Naive thymus-derived CD4-positive, alpha-beta T cell (primary cell): ENCODE measurements around the gene SMARCC2. TPM values are rescaled to one million over a fixed set of nuclear protein-coding genes. Genes with fewer than 3 reads are reported as not detected.
A peak's percentile ranks its signal among the peaks of the same experiment; 100 is the strongest.

ENCODE experiments used
- ATAC-seq: fragments of 150-1000 bp; cut with Tn5 transposase; 2 replicates; pipeline ENCODE4 v1.10.0; 2021; ENCODE audit warnings: mild to moderate bottlenecking, moderate library complexity
- CTCF ChIA-PET: fragments of 350-600 bp; sonication (Branson Sonifier 250); formaldehyde crosslinking; loops from one replicate; lab custom pipeline; 2021; ENCODE audit warnings: antibody characterized with exemption; lab: Charles Lee
- POLR2A ChIA-PET: fragments of 350-600 bp; sonication (Branson Sonifier 250); formaldehyde crosslinking; loops from one replicate; lab custom pipeline; 2021; ENCODE audit warnings: antibody characterized with exemption, inconsistent platforms; lab: Charles Lee
- DNase-seq, 9 donors: peaks; one replicate each; pipeline versions ENCODE4 v3.0.0 to v3.0.0-alpha.2; 2020 to 2022; ENCODE audit warnings: mixed read lengths in 1 of 9
- H3K27ac ChIP-seq: one replicate; pipeline ENCODE4 v1.7.0; 2013; ENCODE audit warnings: mild to moderate bottlenecking, low read depth, low read length, moderate library complexity
- H3K27me3 ChIP-seq, 2 donors: one replicate each; pipeline ENCODE4 v1.7.0; 2013; ENCODE audit warnings: low read length in 2 of 2, mild to moderate bottlenecking in 2 of 2, moderate library complexity in 2 of 2; ENCODE audit not compliant: control insufficient read depth in 2 of 2, insufficient read depth in 2 of 2
- H3K36me3 ChIP-seq, 3 experiments: 1 replicate in 2 of 3; 2 replicates in 1 of 3; pipeline ENCODE4 v1.7.0; 2013; ENCODE audit warnings: low read length in 3 of 3, mild to moderate bottlenecking in 3 of 3, moderate library complexity in 1 of 3; ENCODE audit not compliant: insufficient read depth in 3 of 3, control insufficient read depth in 2 of 3
- H3K4me1 ChIP-seq, 2 donors: one replicate each; pipeline ENCODE4 v1.7.0; 2013; ENCODE audit warnings: low read length in 2 of 2, mild to moderate bottlenecking in 2 of 2, moderate library complexity in 1 of 2; ENCODE audit not compliant: control insufficient read depth in 2 of 2, insufficient read depth in 2 of 2
- H3K4me3 ChIP-seq: 2 replicates; pipeline ENCODE4 v1.7.0; 2013; ENCODE audit warnings: mild to moderate bottlenecking, low read length
- H3K9me3 ChIP-seq, 3 experiments: 1 replicate in 2 of 3; 2 replicates in 1 of 3; pipeline ENCODE4 v1.7.0; 2013; ENCODE audit warnings: low read length in 3 of 3; ENCODE audit not compliant: control insufficient read depth in 2 of 3
- H3K27ac Mint-ChIP-seq, 9 donors: one replicate each; pipeline ENCODE4 v1.8.0; 2020 to 2022; ENCODE audit warnings: mixed read lengths in 9 of 9, mild to moderate bottlenecking in 8 of 9, moderate library complexity in 5 of 9, inconsistent platforms in 2 of 9
- H3K27me3 Mint-ChIP-seq, 5 donors: one replicate each; pipeline ENCODE4 v1.8.0; 2021 to 2022; ENCODE audit warnings: mixed read lengths in 5 of 5, mild to moderate bottlenecking in 1 of 5
- H3K36me3 Mint-ChIP-seq, 5 donors: one replicate each; pipeline ENCODE4 v1.8.0; 2020 to 2022; ENCODE audit warnings: mixed read lengths in 5 of 5, mild to moderate bottlenecking in 3 of 5, inconsistent platforms in 1 of 5
- H3K4me1 Mint-ChIP-seq, 7 donors: one replicate each; pipeline ENCODE4 v1.8.0; 2020 to 2022; ENCODE audit warnings: mixed read lengths in 7 of 7, mild to moderate bottlenecking in 3 of 7, inconsistent platforms in 1 of 7
- H3K4me3 Mint-ChIP-seq, 10 donors: one replicate each; pipeline ENCODE4 v1.8.0; 2020 to 2022; ENCODE audit warnings: mild to moderate bottlenecking in 10 of 10, mixed read lengths in 10 of 10, moderate library complexity in 6 of 10, inconsistent platforms in 2 of 10
- H3K9me3 Mint-ChIP-seq, 11 donors: one replicate each; pipeline ENCODE4 v1.8.0; 2020 to 2022; ENCODE audit warnings: mixed read lengths in 11 of 11, mild to moderate bottlenecking in 4 of 11, inconsistent platforms in 1 of 11, moderate library complexity in 1 of 11
- intact Hi-C, 2 donors: fragments of 100-400 bp; cut with micrococcal nuclease; formaldehyde crosslinking; loops; one replicate each; pipeline ENCODE4 v1.15.1; 2023
- polyA plus RNA-seq, 2 donors: library from polyadenylated mRNA; unstranded; fragments of 300-500 nt; fragmentation: Illumina TruSeq; gene quantifications; one replicate each; pipeline ENCODE4 v1.2.3, GENCODE V29; 2021
- total RNA-seq, 6 experiments: library from RNA in 5 of 6; stranded (reverse) in 5 of 6; gene quantifications; 1 replicate in 5 of 6; 2 replicates in 1 of 6; pipeline ENCODE4 v1.2.3 and lab custom pipeline; 2021 to 2026

The SMARCC2 gene
- total and polyA plus RNA-seq, 7 experiments from 2014 or later, result 64.6 to 187 (median 131) TPM

DNA sequence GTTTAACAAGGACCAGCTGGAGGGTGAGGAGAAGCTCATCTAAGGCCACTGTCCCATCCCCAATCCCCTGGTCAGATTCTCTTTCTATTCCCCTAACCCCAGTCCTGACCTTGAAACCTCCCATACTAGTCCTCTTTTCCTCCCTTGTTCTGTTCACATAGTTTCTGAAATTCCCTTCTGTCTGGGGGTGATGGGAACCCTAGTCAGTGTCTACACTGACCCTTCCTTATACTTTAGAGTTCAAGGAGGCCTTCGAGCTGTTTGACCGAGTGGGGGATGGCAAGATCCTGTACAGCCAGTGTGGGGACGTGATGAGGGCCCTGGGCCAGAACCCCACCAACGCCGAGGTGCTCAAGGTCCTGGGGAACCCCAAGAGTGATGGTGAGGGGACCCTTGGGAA is 34.5 kb downstream of the SMARCC2 start:
- H3K4me3 ChIP-seq, result no peak overlapping the region
- peak overlapping the region in 2 of 9 donors; percentile 10 to 31 for H3K27ac Mint-ChIP-seq
- H3K36me3 ChIP-seq, result peaks cover 0 to 7% (median 0%) of the 10 kb centered on the region in 3 experiments
- H3K9me3 ChIP-seq, result no peaks in the 10 kb centered on the region
- DNase-seq (no peak), ATAC-seq (no peak)
- peaks cover 29 to 31% of the 10 kb centered on the region in 2 donors for H3K4me1 ChIP-seq
- ChIA-PET CTCF (interaction anchor here (0.6 kb wide), 1 partner anchor 199 kb away, joined by 4 read pairs; no protein-coding TSS in a partner anchor), POLR2A (interaction anchor here (0.5 to 12.7 kb wide), 9 partner anchors 10 to 139 kb away, joined by 3 to 161 read pairs (median 4); partner anchors contain the start of genes ESYT1, PA2G4 and SMARCC2)
- no peaks in the 10 kb centered on the region for H3K27me3 ChIP-seq
- intact Hi-C loops, result loop anchor here (5.0 kb wide), 4 partner anchors 67 to 1692 kb away; partner anchors contain the start of genes CTDSP2 (in 1 of the 2), NABP2 (in 1 of the 2), PYM1 (in 1 of the 2) and RAB5B (in 1 of the 2)
- H3K9me3 Mint-ChIP-seq, result no peaks in the 10 kb centered on the region
- peaks cover 0 to 31% (median under 1%) of the 10 kb centered on the region in 5 donors for H3K36me3 Mint-ChIP-seq
- no peaks in the 10 kb centered on the region for H3K27me3 Mint-ChIP-seq
- peaks cover 29 to 64% (median 54%) of the 10 kb centered on the region in 7 donors for H3K4me1 Mint-ChIP-seq
- no peak overlapping the region for H3K27ac ChIP-seq
- H3K4me3 Mint-ChIP-seq, result peak overlapping the region in 2 of 10 donors; percentile 32 to 56

DNA sequence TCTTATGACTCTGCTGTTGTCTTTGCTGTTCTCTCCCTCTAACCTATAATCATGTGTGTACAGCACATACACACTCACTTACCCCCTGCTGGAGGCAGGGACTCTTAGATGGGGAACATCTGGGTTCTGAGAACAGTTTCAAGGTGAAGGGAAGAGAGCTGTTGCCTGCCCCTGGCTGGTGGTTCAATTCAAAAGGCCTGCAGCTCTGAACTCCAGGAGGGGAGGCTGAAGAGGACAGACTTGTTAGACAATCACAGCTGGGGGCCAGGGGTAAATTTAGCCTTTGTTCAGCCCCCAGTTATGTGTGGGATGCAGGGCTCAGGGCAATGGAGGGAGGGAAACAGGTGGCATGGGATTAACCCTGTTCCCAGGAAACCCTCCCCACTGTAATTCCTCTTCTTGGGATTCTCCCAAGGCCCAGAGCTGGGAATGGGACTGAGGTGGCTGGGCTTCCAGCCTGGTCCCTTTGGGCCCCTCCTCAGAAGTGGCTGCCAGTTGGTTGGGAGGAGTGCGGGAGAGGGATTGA is 35.0 kb downstream of the SMARCC2 start:
- DNase-seq (no peak), ATAC-seq (no peak)
- H3K4me3 ChIP-seq, result no peak overlapping the region
- H3K27me3 ChIP-seq, result no peaks in the 10 kb centered on the region
- Mint-ChIP-seq H3K9me3 (no peaks in the 10 kb centered on the region), H3K27me3 (no peaks in the 10 kb centered on the region), H3K4me3 (peak overlapping the region in 2 of 10 donors; percentile 32 to 68), H3K36me3 (peaks cover 0 to 29% (median 0%) of the 10 kb centered on the region in 5 donors), H3K4me1 (peaks cover 24 to 63% (median 48%) of the 10 kb centered on the region in 7 donors), H3K27ac (peak overlapping the region in 1 of 9 donors; percentile 51)
- peaks cover 25 to 26% of the 10 kb centered on the region in 2 donors for H3K4me1 ChIP-seq
- POLR2A ChIA-PET, result interaction anchor here (1.0 to 12.7 kb wide), 6 partner anchors 16 to 50 kb away, joined by 3 to 161 read pairs (median 4); partner anchors contain the start of genes ESYT1, PA2G4 and SMARCC2
- H3K27ac ChIP-seq, result no peak overlapping the region
- intact Hi-C loops, result loop anchor here (5.0 kb wide), 3 partner anchors 68 to 1693 kb away; partner anchors contain the start of genes CTDSP2 (in 1 of the 2), NABP2 (in 1 of the 2), PYM1 (in 1 of the 2) and RNF41 (in 1 of the 2)
- CTCF ChIA-PET, result interaction anchor here (0.6 kb wide), 1 partner anchor 198 kb away, joined by 4 read pairs; no protein-coding TSS in a partner anchor
- H3K9me3 ChIP-seq, result no peaks in the 10 kb centered on the region
- H3K36me3 ChIP-seq, result peaks cover 0 to 7% (median 0%) of the 10 kb centered on the region in 3 experiments

DNA sequence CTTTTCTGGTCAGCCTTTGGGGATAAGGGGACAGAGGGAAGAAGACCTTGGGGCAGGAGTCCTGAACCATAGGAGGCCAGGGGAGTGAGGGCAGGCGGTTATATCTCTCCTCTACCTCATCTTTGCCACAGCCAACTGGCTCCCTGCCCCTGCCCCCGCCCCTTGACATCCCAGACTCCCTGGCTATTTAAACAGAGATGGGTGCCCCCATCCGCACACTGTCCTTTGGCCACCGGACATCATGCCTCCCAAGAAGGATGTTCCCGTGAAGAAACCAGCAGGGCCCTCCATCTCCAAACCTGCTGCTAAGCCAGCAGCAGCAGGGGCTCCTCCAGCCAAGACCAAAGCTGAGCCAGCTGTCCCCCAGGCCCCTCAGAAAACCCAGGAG is 35.6 kb downstream of the SMARCC2 start:
- intact Hi-C loops, result loop anchor here (5.0 kb wide), 3 partner anchors 69 to 1694 kb away; partner anchors contain the start of genes CTDSP2 (in 1 of the 2), NABP2 (in 1 of the 2), PYM1 (in 1 of the 2) and RNF41 (in 1 of the 2)
- DNase-seq (no peak), ATAC-seq (no peak)
- Mint-ChIP-seq H3K27me3 (no peaks in the 10 kb centered on the region), H3K4me3 (peak overlapping the region in 5 of 10 donors; percentile 68 to 96 (median 91)), H3K4me1 (peaks cover 18 to 57% (median 42%) of the 10 kb centered on the region in 7 donors), H3K27ac (peak overlapping the region in 2 of 9 donors; percentile 70 to 71), H3K9me3 (no peaks in the 10 kb centered on the region), H3K36me3 (peaks cover 0 to 23% (median 0%) of the 10 kb centered on the region in 5 donors)
- Histone ChIP-seq H3K9me3 (no peaks in the 10 kb centered on the region), H3K27me3 (no peaks in the 10 kb centered on the region), H3K4me1 (peaks cover 25 to 26% of the 10 kb centered on the region in 2 donors), H3K27ac (no peak overlapping the region), H3K36me3 (peaks cover 0 to 7% (median 0%) of the 10 kb centered on the region in 3 experiments), H3K4me3 (no peak overlapping the region)
- ChIA-PET CTCF (no interaction called here), POLR2A (interaction anchor here (0.7 to 12.7 kb wide), 5 partner anchors 16 to 41 kb away, joined by 3 to 161 read pairs (median 3); partner anchors contain the start of genes ESYT1 and SMARCC2)

DNA sequence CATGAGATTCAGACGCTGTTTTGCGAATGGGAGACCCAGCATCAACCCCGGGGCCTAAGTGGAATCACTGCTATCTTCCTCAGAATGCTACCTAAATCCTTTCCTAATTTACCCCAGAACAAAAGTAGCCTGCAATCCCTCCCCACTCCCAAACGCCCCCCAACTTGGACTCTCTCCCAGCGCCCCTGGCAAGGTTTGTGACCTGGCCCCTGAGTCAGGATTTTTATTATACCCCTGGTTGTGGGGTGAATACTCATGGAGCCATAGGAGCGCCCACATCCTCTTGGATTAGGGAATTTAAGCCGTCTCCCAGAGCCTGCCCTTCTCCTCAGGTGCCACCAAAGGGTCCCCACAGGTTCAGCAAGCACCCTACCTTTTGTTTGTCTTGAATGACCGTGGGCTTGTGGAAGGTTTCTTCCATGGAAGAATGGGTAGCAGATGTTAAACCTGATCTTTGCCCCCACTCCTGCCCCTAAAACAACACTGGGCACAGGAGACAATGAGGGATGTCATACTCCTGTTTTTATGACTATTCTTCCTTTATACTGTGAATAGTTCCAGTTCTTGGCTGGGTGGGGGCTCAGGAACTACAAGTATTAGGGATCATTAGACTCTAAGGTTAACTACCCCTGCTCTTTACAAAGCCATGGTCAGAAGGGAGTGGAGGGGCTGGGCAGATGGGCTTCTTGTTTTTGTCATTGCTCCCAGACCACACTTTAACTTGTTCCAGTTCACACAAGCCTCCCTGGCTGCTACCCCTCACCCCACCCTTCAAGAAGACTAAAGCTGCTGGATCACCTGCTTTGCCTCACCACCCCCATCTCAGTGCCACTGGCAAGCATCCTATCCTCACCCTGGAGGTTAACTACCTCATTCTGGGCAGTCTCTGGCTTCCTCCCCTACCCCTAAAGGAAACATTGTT is 36.3 kb downstream of the SMARCC2 start:
- peaks cover 25 to 26% of the 10 kb centered on the region in 2 donors for H3K4me1 ChIP-seq
- peaks cover 0 to 4% (median 0%) of the 10 kb centered on the region in 3 experiments for H3K36me3 ChIP-seq
- H3K4me3 Mint-ChIP-seq, result peak overlapping the region; percentile 80 to 96 (median 92)
- CTCF ChIA-PET, result no interaction called here
- DNase-seq, result no peak
- H3K27ac ChIP-seq, result peak overlapping the region; percentile 80
- H3K4me3 ChIP-seq, result peak overlapping the region; percentile 86
- intact Hi-C loops, result loop anchor here (1.0 to 5.0 kb wide), 13 partner anchors 7 to 1694 kb away; partner anchors contain the start of genes ZC3H10 (in 2 of the 2), CS (in 1 of the 2), CTDSP2 (in 1 of the 2) and ESYT1 (in 1 of the 2)
- no peak for ATAC-seq
- no peaks in the 10 kb centered on the region for H3K27me3 Mint-ChIP-seq
- H3K9me3 ChIP-seq, result no peaks in the 10 kb centered on the region
- H3K9me3 Mint-ChIP-seq, result no peaks in the 10 kb centered on the region
- H3K36me3 Mint-ChIP-seq, result peaks cover 0 to 19% (median 0%) of the 10 kb centered on the region in 5 donors
- POLR2A ChIA-PET, result interaction anchor here (0.7 to 12.7 kb wide), 4 partner anchors 25 to 41 kb away, joined by 3 to 161 read pairs (median 16); partner anchors contain the start of genes ESYT1 and SMARCC2
- no peaks in the 10 kb centered on the region for H3K27me3 ChIP-seq
- peak overlapping the region; percentile 84 to 99 (median 97) for H3K27ac Mint-ChIP-seq
- H3K4me1 Mint-ChIP-seq, result peaks cover 17 to 57% (median 42%) of the 10 kb centered on the region in 7 donors

DNA sequence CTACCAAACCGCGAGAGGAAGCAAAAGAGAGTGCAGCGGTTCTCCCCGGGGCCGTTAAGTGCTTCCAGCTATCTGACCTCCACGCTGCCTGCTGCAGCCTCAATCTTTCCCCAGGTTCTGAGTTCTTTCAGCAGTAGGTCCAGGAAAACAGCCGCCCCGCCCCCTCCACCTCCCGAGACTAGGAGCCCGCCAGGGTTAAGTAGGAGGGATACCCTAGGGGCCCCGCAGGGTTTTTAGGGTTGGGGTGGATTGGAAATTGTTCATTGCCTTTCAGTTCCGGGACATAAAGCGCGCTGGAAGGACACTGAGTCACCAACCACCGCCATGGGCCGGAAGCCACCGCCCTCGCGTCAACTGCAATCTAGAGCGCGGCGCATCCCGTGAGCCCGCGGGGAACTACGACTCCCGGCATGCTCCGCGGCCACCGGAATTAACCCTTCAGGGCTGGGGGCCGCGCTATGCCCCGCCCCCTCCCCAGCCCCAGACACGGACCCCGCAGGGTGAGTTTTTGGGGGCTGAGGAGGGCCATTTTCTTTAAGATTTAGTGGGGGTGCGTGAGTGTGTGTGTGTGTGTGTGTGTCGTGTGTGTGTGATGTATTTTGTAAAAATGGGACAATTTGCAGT is 37.0 kb downstream of the SMARCC2 start, which contains the start of gene MYL6B:
Gene MYL6B, plus strand, starts transcription at position 456 of the 624 bp plus-strand sequence. CDS start 1,332 bp downstream, outside the sequence.
- peaks cover 0 to 16% (median 0%) of the 10 kb centered on the region in 5 donors for H3K36me3 Mint-ChIP-seq
- H3K9me3 Mint-ChIP-seq, result no peaks in the 10 kb centered on the region
- POLR2A ChIA-PET, result interaction anchor here (0.7 to 5.3 kb wide), 17 partner anchors 9 to 114 kb away, joined by 3 to 30 read pairs (median 7); partner anchors contain the start of genes ESYT1, PA2G4, RNF41 and RPL41
- no peaks in the 10 kb centered on the region for H3K9me3 ChIP-seq
- ATAC-seq (peak; percentile 98), DNase-seq (peak; percentile 79 to 94 (median 87))
- intact Hi-C loops, result loop anchor here (1.0 to 5.0 kb wide), 13 partner anchors 8 to 1695 kb away; partner anchors contain the start of genes ZC3H10 (in 2 of the 2), CS (in 1 of the 2), CTDSP2 (in 1 of the 2) and ESYT1 (in 1 of the 2)
- H3K27ac Mint-ChIP-seq, result peak within 1 kb of the TSS; percentile 84 to 99 (median 97)
- CTCF ChIA-PET, result interaction anchor here (0.9 to 1.5 kb wide), 8 partner anchors 9 to 37 kb away, joined by 3 to 7 read pairs (median 4); partner anchors contain the start of genes ESYT1 and SMARCC2
- peak within 1 kb of the TSS; percentile 80 for H3K27ac ChIP-seq
- no peaks in the 10 kb centered on the region for H3K27me3 ChIP-seq
- peaks cover 0 to 4% (median 0%) of the 10 kb centered on the region in 3 experiments for H3K36me3 ChIP-seq
- H3K4me3 Mint-ChIP-seq, result peak within 1 kb of the TSS; percentile 80 to 96 (median 92)
- peak within 1 kb of the TSS; percentile 86 for H3K4me3 ChIP-seq
- H3K4me1 ChIP-seq, result peaks cover 19 to 23% of the 10 kb centered on the region in 2 donors
- peaks cover 15 to 53% (median 36%) of the 10 kb centered on the region in 7 donors for H3K4me1 Mint-ChIP-seq
- no peaks in the 10 kb centered on the region for H3K27me3 Mint-ChIP-seq
